Peyer's patch (tissue), 4 donors: ENCODE results near the gene KIRREL3. TPM values are rescaled to one million over a fixed set of nuclear protein-coding genes. Genes with fewer than 3 reads are reported as not detected.

Source experiments
- DNase-seq, 3 donors: peaks; one replicate each; pipeline ENCODE4 v3.0.0-alpha.2; 2017 to 2019
- H3K27ac ChIP-seq, 4 donors: fragments of 200-600 bp; sonication (generic); one replicate each; pipeline ENCODE4 v1.5.1; 2016 to 2019
- H3K27me3 ChIP-seq, 2 donors: fragments of 200-600 bp; sonication (generic); one replicate each; pipeline ENCODE4 v1.5.1; 2019
- H3K36me3 ChIP-seq, 3 donors: fragments of 200-600 bp; sonication (generic); one replicate each; pipeline ENCODE4 v1.5.1; 2016 to 2019
- H3K4me1 ChIP-seq, 4 donors: fragments of 200-600 bp; sonication (generic); one replicate each; pipeline ENCODE4 v1.5.1; 2016 to 2019
- H3K4me3 ChIP-seq, 4 donors: fragments of 200-600 bp; sonication (generic); 1 replicate in 3 of 4; 2 replicates in 1 of 4; pipeline ENCODE4 v1.5.1; 2016 to 2019; ENCODE audit warnings: mild to moderate bottlenecking in 1 of 4
- H3K9me3 ChIP-seq, 4 donors: fragments of 200-600 bp; sonication (generic); one replicate each; pipeline ENCODE4 v1.5.1; 2016 to 2019; ENCODE audit warnings: mild to moderate bottlenecking in 1 of 4
- POLR2A ChIP-seq, 2 donors: fragments of 450-650 bp; IDR thresholded peaks; one replicate each; pipeline ENCODE4 v1.5.1; 2017; ENCODE audit warnings: antibody characterized with exemption in 2 of 2, mild to moderate bottlenecking in 2 of 2, moderate library complexity in 2 of 2
- total RNA-seq, 4 donors: library from RNA; depleted of rRNA; stranded (reverse); fragments of >200 nt; gene quantifications; one replicate each; pipeline ENCODE4 v1.1.0, GENCODE V29; 2016
- TF ChIP-seq, protein P1 (sequence below), 6 experiments: fragments of 450-650 bp in 4 of 6; fragments of 200-600 bp in 2 of 6; sonication (generic) in 1 of 6; IDR thresholded peaks; one replicate each; pipeline ENCODE4 v1.5.1; 2017 to 2019; ENCODE audit warnings: antibody characterized with exemption in 6 of 6, mild to moderate bottlenecking in 3 of 6, moderate library complexity in 1 of 6

Gene KIRREL3
- total RNA-seq, 4 donors from 2014 or later, result 0.83 TPM; not detected in 3

DNA sequence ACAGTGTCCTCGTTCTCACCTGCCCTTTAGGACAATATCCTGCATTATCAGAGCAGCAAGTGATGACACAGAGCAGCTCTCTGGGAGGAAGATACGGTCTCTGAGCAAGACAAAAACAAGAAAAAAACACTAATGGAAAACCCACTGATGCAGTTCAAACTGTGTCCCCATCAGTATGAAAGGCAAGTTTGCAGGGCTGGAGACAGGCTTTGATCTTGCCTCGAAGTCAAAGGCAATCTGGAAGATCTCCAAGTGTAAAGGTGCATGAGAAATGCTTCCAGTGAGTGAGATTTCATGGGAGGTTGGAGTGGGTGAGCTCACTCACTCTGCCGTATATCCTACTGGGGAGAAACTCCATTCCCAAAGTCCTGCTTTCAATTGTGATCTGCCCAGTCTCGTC lies 157.5 kb downstream of the KIRREL3 start:
- H3K9me3 ChIP-seq, result no peaks in the 10 kb centered on the region
- H3K36me3 ChIP-seq, result no peaks in the 10 kb centered on the region
- no peak overlapping the region for H3K4me3 ChIP-seq
- TF ChIP-seq POLR2A (IDR thresholded peaks at IDR 0.05), result no peak
- TF ChIP-seq, protein P1, sequence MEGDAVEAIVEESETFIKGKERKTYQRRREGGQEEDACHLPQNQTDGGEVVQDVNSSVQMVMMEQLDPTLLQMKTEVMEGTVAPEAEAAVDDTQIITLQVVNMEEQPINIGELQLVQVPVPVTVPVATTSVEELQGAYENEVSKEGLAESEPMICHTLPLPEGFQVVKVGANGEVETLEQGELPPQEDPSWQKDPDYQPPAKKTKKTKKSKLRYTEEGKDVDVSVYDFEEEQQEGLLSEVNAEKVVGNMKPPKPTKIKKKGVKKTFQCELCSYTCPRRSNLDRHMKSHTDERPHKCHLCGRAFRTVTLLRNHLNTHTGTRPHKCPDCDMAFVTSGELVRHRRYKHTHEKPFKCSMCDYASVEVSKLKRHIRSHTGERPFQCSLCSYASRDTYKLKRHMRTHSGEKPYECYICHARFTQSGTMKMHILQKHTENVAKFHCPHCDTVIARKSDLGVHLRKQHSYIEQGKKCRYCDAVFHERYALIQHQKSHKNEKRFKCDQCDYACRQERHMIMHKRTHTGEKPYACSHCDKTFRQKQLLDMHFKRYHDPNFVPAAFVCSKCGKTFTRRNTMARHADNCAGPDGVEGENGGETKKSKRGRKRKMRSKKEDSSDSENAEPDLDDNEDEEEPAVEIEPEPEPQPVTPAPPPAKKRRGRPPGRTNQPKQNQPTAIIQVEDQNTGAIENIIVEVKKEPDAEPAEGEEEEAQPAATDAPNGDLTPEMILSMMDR (IDR thresholded peaks at IDR 0.05), result no peak
- H3K27me3 ChIP-seq, result no peaks in the 10 kb centered on the region
- no peak for DNase-seq
- no peak overlapping the region for H3K27ac ChIP-seq
- no peaks in the 10 kb centered on the region for H3K4me1 ChIP-seq

DNA sequence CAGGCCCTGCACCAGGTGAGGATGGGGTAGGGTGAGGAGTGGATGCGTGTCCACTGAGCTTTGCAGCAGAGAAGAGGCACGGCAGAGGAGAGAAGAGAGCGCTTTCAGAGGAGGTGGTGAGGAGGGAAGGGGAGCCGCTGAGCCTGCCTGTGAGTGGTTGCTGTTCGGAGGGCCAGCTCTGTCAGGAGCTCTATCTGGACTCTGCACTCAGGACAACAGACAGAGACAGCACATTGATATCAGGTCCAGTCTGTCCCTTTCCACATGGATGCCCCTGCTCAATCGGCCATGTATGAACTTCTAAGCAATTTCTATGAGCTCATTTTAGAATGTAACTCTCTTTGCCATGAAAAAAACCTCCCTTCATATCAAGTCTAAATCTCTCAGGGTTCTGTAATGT lies 158.6 kb downstream of the KIRREL3 start:
- no peak overlapping the region for H3K27ac ChIP-seq
- TF ChIP-seq POLR2A (IDR thresholded peaks at IDR 0.05), result no peak
- no peaks in the 10 kb centered on the region for H3K27me3 ChIP-seq
- no peak overlapping the region for H3K4me3 ChIP-seq
- no peaks in the 10 kb centered on the region for H3K36me3 ChIP-seq
- no peaks in the 10 kb centered on the region for H3K4me1 ChIP-seq
- no peaks in the 10 kb centered on the region for H3K9me3 ChIP-seq
- no peak for DNase-seq

DNA sequence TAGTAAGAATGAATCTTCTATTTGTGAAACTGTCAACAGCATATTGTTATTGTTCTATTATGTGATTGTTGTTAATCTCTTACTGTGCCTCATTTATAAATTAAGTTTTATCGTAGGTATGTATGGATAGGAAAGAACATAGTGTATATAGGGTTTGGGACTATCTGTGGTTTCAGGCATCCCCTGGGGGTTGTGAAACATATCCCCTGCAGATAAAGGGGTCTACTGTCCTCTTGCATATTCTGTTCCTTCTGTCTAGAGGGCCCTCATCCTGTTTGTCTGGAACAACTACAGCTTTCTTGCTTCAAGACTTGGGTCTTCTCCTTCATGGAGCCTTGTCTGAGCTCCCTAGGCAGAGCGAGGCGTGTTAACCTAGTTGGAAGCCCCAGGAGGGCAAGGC lies 159.6 kb downstream of the KIRREL3 start:
- no peak overlapping the region for H3K4me3 ChIP-seq
- H3K36me3 ChIP-seq, result no peaks in the 10 kb centered on the region
- H3K27me3 ChIP-seq, result no peaks in the 10 kb centered on the region
- no peaks in the 10 kb centered on the region for H3K4me1 ChIP-seq
- no peak overlapping the region for H3K27ac ChIP-seq
- H3K9me3 ChIP-seq, result no peaks in the 10 kb centered on the region
- TF ChIP-seq POLR2A (IDR thresholded peaks at IDR 0.05), result no peak
- TF ChIP-seq, protein P1 (IDR thresholded peaks at IDR 0.05), result no peak
- no peak for DNase-seq

DNA sequence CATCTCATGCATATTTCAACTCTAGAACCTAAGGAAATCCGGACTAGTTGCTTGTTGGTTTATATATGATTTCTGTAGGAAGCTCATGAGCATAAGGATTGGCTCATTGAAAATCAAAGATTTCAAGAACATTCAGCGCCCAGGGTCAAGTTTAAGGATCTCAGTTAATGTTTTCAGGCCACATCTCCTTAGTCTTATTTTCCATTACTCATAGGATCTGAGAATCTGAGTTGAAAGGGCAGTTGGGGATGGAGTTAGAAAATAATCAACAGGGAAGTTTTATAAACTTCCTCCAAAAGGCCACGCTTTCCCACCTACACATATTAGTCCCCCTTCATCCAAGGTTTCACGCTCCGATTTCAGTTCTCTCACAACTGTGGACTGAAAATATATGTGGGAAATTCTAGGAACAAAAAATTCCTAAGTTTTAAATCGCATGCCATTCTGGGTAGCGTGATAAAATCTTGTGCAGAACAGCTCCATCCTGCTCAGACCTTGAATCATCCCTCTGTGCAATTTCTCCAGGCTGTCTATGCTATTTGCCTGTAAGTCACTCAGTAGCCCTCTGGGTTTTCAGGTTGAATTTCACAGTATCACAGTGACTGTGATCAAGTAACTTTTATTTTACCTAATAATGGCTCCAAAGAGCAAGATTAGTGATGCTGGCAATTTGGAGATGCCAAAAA lies 160.2 kb downstream of the KIRREL3 start:
- no peaks in the 10 kb centered on the region for H3K36me3 ChIP-seq
- H3K27me3 ChIP-seq, result no peaks in the 10 kb centered on the region
- no peaks in the 10 kb centered on the region for H3K9me3 ChIP-seq
- no peak for DNase-seq
- TF ChIP-seq, protein P1 (IDR thresholded peaks at IDR 0.05), result no peak
- no peak for TF ChIP-seq POLR2A (IDR thresholded peaks at IDR 0.05)
- H3K4me3 ChIP-seq, result no peak overlapping the region
- no peak overlapping the region for H3K27ac ChIP-seq
- no peaks in the 10 kb centered on the region for H3K4me1 ChIP-seq

DNA sequence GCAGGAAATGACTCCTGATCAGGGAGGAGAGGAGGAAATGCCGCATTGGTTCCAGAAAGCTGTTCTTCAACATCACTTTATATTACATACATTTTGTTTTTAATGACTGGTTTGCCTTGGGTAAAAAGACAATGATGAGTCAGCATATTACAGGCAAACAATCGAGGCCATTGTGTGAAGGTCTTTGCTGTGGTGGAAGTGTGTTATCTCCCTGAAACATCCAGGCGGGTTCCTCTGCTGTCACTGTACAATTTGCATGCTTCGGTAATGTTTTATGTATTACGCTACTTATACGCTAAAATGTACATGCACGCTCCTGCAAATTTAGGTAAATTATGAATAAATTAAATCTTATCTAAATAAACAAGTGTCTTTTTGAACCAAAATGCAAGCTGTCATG lies 161.1 kb downstream of the KIRREL3 start:
- H3K27ac ChIP-seq, result no peak overlapping the region
- TF ChIP-seq, protein P1 (IDR thresholded peaks at IDR 0.05), result no peak
- no peak for TF ChIP-seq POLR2A (IDR thresholded peaks at IDR 0.05)
- H3K4me3 ChIP-seq, result no peak overlapping the region
- DNase-seq, result no peak
- H3K4me1 ChIP-seq, result no peaks in the 10 kb centered on the region
- no peaks in the 10 kb centered on the region for H3K9me3 ChIP-seq
- no peaks in the 10 kb centered on the region for H3K36me3 ChIP-seq
- H3K27me3 ChIP-seq, result no peaks in the 10 kb centered on the region

DNA sequence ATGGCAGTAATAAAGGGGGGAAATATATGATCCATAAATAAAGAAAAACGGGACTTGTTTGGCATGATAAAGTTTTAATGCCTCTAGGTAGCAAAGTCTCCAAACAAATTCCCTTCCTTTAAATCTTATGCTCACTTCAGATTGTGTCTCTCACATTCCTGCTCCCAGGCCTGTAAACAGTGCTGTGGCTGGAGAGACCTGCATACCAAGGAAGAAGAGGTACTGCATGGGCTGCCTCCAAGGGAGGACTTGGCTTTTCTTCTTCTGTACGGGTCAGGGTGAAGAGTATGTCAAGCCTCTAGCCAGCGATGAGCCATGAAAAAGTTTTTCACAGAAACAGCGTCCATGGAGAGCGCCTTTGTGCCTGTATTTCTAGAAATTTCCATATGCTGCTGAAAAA lies 161.8 kb downstream of the KIRREL3 start:
- H3K4me3 ChIP-seq, result no peak overlapping the region
- H3K27me3 ChIP-seq, result no peaks in the 10 kb centered on the region
- TF ChIP-seq, protein P1 (IDR thresholded peaks at IDR 0.05), result no peak
- TF ChIP-seq POLR2A (IDR thresholded peaks at IDR 0.05), result no peak
- no peaks in the 10 kb centered on the region for H3K4me1 ChIP-seq
- no peak for DNase-seq
- H3K36me3 ChIP-seq, result no peaks in the 10 kb centered on the region
- H3K27ac ChIP-seq, result no peak overlapping the region
- H3K9me3 ChIP-seq, result no peaks in the 10 kb centered on the region
